Heart left ventricle (tissue), 13 donors: ENCODE results near the gene DTX3.

ENCODE experiments used
- CTCF ChIP-seq, 12 donors: fragments of 200-600 bp; sonication (generic) in 4 of 12; IDR thresholded peaks; one replicate each; pipeline versions ENCODE4 v1.5.0 to v1.8.0; 2018 to 2022; ENCODE audit warnings: antibody characterized with exemption in 12 of 12, mild to moderate bottlenecking in 5 of 12
- POLR2A ChIP-seq, 2 donors: fragments of 450-650 bp; IDR thresholded peaks; one replicate each; pipeline ENCODE4 v1.6.1; 2017; ENCODE audit warnings: antibody characterized with exemption in 2 of 2, mild to moderate bottlenecking in 2 of 2, moderate library complexity in 2 of 2
- donor health status: ischemic (EF 13 %, LVEDD 7.1; RV severe dilation, severe dysfunction).
- donor health status: DM: no; HTN: yes; CAD: no.
- donor health status: DM: no; HTN: no; CAD: no.
- donor health status: ischemic (EF 25% LVEDD 6.9; RV normal size, moderate dysfunction).
- donor health status: ischemic (EF 25% LVEDD 5.7; RV mildly dilated, moderate dysfunction).
- donor health status: ischemic (EF 35%, LVEDD 5.7; RV mildly dilated, moderate dysfunction).
- donor health status: nonischemic (EF 11% LVEDD 7.7; RV severe dilation, severe dysfunction).
- donor health status: DM: yes; HTN: yes; CAD: no.
- donor health status: PGD.
- donor health status: ischemic (EF 29% LVEDD 5.4; RV normal size, mild dysfunction).
- donor health status: nonischemic (EF 23%, LVEDD 6.1; RV moderate dilation, normal function).

GRCh38 chr12:57579011-57579410, 25.6 kb upstream of the DTX3 start:
- TF ChIP-seq POLR2A (IDR thresholded peaks at IDR 0.05) (no peak), CTCF (IDR thresholded peaks at IDR 0.05) (no peak)
